NOMO-1 (cell line): ENCODE data around the gene GLCE.
"Not testable (repeated sequence)": the region's sequence is repeated elsewhere in the genome, so short reads cannot be mapped to it uniquely, and the experiment has no call there.

Source experiments
- DNase-seq, 2 experiments: peaks; one replicate each; lab custom pipeline; 2025; ENCODE audit not compliant: unreplicated experiment in 2 of 2; lab: John Stamatoyannopoulos, UW

Gene GLCE

DNA sequence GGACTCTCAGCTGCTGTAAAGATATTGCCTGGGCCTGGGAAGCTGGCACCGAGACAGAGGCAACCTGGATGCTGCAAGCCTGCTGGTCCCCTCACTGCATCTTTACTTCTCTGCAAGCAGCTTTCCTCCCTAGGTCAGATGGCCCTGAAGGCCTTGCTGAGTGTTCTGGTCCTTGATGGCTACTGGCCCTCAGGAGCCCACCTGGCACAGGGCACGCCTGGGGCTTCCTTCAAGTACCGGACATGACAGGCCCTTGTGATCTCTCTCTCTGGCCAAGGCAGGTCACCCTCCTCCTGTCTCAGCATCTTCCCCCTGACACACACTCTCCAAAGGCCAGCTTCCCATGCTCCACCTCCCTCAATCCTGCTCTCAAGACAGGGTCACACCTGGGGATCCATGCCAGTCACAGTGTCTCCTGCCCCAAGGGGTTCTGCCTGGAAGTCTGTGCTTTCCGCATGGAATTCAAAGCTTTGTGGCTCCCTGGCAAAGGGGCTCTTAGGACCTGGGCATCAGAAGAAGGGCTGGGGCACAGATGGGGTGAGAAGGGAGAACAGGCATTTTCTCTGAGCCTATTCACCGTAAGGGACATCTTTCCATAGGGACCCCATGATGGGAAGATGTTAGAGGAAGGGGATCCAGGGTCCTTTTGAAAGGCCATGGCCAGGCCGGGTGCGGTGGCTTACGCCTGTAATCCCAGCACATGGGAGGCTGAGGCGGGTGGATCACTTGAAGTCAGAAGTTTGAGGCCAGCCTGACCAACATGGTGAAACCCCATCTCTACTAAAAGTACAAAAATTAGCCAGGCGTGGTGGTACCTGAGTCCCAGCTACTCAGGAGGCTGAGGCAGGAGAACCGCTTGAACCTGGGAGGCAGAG, 133.5 kb downstream of the GLCE start:
- DNase-seq, result no peak

DNA sequence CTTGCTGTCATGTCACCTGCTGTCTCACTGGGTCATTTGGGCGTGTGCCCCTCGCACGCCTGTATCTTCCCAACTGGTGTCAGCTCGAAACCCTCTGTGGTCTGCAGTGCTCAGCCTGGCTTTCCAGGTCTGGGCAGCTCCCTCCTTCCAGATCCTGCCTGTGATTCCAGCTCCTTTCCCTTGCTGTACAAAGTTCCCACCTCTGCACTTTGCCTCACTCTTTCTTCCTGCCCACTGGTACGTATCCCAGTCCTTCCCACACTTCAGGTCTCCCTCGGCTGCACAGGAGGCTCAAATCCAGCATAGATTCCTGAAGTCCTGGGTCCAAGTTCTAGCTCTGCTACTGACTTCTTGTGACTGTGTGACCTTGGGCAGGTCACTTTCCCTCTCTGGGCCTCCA, 136.2 kb downstream of the GLCE start:
- no peak for DNase-seq

DNA sequence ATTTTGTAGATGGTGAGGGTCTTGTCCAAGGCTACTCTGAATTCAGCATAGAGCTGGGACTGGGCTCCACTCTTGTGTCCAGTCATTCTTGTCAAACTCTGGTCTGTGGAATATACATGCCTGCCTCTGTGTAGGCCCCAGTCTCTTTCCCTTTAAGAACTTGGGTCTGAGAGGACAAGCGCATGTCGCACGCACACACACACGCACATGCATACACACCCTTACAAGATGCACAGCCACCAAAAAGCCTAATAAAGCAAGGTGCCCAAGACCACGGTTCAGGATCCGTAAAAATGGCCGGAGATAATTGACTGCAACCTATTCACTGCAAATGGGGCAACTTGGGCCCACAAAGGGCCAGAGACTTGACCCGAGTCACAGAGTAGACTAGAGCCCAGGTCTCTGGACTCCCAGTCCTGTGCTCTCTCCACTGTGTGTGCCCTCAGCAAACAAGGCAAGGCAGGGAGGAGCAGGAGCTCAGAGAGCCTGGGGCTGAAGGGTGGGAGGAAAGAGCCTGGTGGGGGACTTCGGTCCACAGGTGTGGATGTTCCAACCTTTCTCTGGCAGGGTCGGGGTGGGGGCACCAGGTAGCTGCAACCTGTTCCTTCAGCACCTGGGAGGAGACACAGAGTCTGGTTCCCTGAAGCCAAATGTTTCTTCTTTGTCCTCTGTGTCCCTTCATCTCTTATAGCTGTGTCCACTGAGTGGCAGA, 137.4 kb downstream of the GLCE start:
- no peak for DNase-seq

DNA sequence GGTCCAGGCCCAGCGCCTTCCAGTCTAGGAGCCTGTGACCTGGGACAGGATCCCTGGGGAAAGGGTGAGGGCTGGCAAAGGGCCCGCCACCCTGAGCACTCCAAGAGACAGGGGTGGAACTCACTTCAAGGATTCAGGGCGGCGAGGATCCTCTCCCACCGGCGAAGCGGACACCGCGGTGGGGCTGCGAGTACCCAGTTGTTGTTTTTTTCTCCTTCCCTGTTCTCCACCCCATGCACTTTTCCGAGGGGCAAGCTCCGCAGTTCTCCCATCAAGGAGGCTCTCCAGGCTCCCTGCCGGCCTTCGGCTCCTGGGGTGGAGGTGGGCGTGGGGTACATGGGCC, 137.9 kb downstream of the GLCE start:
- no peak for DNase-seq

DNA sequence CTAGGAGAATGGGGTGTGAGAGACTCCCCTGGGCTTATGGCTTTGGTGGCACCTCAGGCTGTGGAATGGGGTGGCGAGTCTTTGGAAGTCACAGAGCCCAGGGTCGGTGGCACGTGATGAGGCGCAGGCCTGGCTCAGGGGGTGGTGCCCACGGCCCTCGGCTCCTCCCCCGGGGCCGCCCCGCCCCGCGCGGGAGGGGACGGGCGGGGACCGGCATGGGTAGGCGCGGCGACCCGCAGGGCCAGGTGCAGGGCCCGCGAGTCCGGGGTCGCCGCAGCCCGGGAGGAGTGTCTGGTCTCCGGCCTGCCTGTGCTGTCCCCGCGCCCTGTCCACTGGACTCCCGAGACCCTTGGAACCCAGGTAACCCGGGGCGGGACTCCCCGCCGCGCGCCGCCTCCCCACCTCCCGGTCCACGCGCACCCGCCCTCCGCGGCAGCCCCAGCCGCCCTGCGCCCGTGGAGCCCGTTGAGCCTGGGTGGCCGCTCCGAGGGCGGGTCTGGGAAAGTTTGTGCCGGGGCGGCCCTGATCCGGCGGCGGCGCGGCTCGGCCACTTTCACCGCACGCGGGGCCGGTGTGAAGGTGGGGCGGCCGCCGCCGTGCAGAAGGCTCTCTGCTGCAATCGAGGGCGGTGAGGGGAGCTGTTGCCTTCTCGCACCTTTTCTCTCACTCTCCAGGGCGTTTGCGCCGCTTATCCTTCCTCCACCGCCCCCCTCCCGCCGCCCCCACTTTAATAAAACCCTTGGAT, 138.4 kb downstream of the GLCE start, which contains the start of gene PAQR5:
Gene PAQR5 (plus strand): TSS at position 216 of the 745 bp plus-strand sequence. CDS start 61,169 bp downstream, outside the sequence.
- peak; percentile 19 to 37 for DNase-seq

DNA sequence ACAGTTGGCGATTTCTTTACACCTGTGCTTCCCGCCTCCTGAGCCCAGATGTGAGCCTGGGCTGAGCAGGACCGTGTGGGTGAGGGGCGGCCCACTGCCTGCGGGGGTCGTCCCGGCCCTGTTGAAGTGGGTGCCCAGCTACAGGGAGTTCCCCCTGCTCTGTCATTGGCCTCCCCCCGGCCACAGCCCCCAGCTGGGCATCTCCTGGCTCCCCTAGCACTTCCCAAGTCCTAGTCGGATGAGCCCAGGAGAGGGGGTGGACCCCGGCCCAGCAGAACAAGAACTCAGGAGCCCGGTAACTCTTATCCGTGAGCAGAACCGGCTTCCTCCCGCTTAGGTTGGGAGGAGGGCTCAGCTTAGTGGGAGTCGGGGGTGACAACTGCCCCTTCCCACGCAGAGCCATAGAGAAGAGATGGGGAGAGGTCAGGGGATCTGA, 139.0 kb downstream of the GLCE start:
- DNase-seq, result no peak

DNA sequence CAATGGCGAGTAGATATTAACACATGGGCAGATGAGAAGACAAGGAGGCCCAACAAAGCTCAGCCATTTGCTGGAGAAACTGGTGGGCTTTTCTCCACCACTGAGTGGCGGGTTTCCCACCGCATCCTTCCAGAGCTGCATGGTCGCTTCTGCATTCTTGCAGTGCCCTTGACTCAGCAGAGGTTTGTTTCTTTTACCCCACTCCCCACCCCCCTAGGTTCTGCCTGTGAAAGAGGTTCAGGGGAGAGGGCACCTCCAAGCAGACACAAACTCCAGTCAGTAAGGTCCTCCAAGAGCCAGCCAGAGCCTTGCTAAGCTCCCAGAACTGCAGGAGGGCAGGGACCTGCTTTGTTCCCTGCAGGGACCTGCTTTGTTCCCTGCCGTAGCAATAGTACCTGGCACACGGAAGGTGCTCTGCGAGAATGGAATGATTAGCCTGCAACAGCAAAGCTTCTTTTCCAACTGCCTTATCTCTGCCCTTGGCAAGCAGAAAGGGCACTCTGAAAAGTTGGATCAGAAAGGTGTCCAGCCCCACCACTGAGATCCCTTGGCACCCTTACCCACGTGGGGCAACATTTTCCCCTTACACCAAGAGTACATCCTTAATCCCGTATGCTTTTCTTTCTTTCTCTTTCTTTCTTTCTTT, 139.6 kb downstream of the GLCE start:
- DNase-seq, result peak in 1 of 2 experiments; percentile 11

DNA sequence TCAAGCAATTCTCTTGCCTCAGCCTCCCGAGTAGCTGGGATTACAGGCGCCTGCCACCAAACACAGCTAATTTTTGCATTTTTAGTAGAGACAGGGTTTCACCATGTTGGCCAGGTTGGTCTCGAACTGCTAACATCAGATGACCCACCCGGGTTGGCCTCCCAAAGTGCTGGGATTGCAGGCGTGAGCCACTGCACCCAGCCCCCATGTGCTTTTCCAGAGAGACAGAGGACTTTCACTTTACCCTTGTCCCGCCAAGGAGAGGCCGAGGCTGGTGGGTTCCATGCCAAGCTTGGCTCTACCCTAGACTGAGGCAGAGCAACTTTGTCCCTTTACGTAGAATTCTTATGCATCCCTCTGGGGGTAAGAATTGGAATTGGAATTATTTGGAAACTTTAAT, 140.7 kb downstream of the GLCE start:
- DNase-seq, result not testable (repeated sequence)

DNA sequence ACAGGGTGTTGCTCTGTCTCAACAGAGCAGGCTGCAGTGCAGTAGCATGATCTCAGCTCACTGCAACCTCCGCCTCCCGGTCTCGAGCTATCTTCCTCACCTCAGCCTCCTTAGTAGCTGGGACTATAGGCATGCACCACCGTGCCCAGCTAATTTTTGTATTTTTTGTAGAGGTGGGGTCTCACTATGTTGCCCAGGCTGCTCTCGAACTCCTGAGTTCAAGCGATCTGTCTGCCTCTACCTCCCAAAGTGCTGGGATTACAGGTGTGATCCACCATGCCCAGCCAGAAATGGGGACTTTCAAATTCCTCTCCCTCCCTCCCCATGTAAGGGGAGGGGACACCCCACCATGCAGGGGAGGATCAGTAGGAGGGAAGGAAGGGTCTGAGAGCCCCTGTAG, 141.7 kb downstream of the GLCE start:
- not testable (repeated sequence) for DNase-seq

DNA sequence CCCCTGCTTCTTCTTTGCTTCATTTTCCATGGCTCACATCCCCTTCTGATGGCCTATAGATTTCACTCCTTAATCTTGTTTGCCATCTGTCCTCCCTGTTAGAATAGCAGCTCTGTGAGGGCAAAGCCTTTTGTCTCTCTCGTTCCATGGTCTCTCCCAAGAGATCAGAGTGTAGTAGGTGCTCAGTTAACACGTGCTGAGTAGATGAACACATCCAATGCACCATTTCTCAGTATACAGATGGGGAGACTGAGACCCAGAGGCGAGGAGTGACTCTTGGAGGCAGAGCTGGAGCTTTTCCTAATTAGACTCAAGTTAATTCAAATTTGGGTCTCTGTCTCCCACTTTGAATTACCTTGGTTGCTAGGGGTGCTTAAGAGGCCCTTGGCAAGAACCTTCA, 142.5 kb downstream of the GLCE start:
- DNase-seq, result no peak

DNA sequence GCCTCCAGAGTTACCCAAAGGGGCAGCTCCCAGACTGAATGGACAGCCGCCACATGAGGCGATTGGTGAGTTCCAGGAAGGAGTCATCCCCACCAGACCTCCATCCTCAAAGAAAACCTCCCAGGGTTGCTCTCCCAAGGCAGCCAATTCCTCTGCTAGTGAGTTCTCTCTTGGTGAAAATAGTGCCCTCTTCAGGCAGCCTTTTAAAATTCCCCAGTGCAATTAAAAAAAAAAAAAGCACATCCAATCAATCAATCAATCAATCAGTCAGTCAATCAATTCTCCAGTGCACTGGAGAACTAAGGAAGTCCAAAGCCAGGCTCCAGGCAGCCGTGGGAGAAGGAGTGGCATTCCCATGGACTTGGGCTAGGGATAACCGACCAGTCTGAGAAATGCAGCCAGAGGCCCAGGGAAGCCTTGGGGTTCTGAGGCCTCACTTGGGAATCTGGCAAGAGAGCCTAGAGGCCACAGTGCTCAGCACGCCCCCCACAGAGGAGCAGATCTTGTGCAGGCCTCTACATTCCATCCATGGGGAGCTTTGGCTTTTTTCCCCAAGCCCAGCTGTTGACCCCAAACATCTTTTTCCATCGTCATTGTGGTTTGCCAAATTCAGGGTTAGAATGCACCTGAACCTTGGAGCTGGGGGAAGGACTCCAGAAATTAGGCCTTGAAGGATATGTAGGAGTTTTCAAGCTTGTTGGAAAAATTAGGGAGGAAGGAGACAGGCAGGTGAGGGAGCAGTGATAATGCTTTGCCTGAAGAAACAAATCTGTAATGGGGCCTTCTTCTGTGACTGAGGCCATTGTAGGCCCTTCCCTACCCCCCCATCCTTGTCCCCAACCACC, 143.1 kb downstream of the GLCE start:
- DNase-seq, result no peak

DNA sequence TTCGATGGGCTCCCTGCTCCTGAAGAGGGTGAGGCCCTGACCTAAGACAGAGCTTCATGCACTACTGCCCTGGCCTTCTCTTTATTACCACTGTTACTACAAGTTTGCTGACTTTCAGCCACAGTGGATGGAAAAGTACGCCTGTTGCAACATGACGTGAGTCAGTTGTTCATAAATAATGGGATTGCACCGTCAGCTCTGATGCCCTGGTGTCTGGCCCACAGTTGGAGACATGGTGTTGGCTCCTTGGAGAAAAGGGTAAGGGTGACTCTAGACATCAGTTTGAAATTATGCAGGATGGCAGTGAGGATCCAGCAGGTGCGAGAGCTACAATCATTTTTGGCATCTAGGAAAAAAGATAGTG, 143.7 kb downstream of the GLCE start:
- peak; percentile 76 to 93 for DNase-seq

DNA sequence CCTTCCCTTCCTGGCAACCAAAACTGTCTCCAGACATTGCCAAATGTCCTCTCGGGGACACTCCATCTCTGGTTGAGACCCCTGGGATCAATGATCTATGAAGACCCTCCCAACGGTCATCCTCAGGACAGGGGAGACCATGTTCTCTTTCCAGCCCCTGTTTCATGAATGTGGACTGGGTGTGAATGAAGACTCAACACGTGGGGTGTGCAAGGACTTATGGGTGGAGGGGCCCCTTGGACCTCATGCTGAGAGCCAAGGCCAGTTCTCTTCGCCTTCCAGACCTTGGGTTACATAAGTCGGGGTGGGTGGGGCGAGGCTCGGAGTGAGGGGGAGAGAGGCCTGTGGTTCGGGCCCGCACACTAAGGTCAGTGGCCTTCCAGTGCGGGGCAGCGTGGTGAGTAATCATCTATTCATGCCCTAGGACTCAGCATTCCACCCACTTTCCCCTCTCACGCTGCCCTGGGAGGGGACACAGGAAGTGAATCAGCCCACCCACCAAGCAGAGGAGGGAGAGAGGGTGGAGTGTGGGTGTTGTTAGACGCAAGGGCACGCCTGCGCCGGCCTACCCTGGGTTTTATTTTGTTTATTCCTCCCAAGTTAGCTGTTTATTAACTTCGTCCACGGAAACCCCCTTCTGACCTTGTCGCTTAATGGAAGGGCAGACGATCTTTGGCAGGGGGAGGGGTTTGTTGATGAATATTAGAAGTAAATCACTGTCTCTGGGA, 144.9 kb downstream of the GLCE start:
- peak; percentile 17 to 54 for DNase-seq

DNA sequence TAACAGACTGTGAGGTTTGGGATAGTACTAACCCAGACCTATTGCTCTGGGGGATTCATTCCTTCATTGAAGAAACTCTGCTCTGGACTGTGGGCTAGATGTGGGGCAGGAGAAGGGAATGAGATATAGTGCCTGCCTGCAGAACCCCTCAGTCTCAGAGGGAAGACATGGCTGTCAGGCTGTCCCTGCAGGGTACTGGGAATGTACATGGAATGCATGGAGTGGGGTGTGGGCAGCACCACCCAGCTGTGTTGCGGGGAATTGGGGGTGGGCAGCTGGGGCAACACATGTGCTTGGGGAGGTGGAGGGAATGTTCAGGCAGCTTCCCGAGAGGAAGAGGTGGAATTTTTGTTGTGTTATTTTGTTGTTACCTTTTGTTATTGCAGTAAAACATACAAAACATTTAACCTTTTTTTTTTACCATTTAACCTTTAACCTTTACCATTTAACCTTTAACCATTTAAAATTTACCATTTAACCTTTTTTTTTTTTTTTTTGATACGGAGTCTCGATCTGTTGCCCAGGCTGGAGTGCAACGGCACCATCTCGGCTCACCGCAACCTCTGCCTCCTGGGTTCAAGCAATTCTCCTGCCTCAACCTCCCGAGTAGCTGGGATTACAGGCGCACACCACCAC, 145.6 kb downstream of the GLCE start:
- DNase-seq, result no peak

DNA sequence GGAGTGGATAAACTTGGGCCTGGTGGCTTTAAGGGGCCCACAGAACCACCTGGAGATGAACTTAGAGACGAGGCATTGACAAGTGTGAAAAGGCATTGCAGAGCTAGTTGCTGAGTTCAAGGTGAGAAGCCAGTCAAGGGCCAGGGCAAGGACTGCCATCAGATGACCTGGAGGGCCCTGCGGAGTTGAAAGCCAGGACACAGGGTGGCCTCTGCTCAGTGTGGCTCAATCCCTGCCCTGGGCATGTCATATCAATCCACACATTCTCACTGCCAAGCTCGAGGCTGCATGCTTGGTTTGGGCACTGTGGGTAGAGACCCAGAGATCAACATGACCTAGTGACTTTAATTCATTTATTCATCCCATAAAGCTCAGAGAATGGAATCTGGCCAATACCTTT, 147.5 kb downstream of the GLCE start:
- DNase-seq, result no peak

DNA sequence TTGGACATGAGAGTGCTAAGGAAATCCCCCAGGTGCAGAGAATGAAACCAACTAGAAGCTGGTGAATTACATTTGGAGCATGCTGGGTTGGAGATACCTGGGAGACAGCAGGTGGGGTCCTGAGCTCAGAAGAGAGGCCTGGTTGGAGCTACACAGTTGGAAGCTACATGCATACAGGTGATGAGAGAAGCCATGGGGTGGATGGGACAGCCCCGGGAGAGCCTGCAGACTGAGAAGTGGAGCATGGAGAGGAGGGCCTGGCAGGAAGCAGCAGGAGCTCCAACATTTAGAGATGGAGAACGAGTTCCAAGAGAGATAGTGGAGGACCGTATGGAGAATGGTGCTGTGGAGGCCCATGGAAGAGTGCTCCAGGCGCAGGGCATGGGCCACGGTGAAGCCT, 148.5 kb downstream of the GLCE start:
- DNase-seq, result no peak

DNA sequence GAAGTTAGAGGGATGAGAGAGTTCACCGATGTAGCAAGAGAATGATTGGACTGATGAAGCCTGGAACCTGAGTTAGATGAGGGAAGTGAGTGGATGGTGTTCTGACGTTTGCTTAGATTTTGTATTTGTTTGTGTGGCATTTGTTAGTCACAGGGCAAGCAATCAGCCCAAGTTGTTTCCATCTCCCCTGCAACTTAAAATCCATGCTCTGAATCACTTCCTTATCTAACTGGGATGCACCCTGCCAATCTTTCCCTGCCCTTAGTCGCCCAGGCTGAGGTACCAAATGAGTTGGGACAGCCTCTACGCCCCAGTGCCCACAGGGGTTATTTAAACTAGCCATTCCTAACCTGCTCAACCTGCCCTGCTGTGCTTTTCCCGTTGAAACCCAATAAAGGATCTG, 150.9 kb downstream of the GLCE start:
- DNase-seq, result no peak

DNA sequence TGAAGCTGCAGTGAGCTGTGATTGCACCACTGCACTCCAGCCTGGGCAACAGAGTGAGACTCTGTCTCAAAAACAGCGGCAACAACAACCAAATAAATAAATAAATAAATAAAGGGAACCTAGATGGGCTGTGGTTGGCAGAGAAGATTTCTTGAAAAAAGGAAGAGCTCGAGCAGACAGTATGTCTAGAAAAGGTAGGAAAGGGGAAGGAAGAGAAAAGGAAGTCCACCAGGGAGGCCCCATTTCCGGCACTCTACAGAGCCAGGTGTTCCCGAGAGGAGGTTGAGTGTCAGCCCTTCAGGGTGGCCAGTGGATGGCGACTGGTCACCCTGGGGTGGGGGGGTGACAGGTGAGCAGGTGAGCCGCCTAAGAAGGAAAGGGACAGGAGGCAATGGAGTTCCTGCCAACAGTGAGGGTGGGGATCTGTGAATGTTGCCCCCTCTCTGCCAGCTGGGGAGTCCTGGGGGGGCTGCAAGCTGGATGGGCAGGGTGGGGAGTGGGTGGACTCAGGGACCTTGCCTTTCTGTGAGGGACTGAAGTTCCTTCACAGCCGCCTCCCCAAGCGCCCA, 153.1 kb downstream of the GLCE start:
- DNase-seq, result peak; percentile 61 to 63

DNA sequence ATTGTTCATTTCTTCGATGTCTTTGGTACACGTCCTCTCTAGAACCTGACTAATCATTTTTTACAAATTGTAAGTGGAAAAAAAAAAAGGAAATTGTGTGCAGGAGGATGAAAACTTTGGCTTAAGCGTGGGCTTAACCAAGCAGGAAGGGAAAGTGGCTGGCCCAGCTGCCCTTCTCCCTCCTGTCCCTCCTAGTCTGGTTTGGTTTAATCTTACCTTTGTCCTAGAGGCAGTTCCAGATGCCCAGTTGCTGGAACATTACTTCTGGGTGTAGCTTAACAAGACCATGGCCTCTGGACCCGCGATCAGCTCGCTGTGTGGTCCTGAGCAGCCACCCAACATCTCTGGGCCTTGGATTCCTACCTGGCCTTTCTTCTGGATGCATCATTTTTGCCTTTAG, 153.7 kb downstream of the GLCE start:
- peak in 1 of 2 experiments; percentile 17 for DNase-seq
